IgD-negative memory B cell (primary cell): ENCODE data around the gene DNMT3A. TPM values are rescaled to one million over a fixed set of nuclear protein-coding genes. Genes with fewer than 3 reads are reported as not detected.

ENCODE experiments used
- H3K27ac Mint-ChIP-seq, 3 donors: one replicate each; pipeline ENCODE4 v1.8.0; 2020 to 2022; ENCODE audit warnings: mild to moderate bottlenecking in 3 of 3, mixed read lengths in 3 of 3, moderate library complexity in 1 of 3
- H3K27me3 Mint-ChIP-seq: one replicate; pipeline ENCODE4 v1.8.0; 2021; ENCODE audit warnings: mixed read lengths
- H3K36me3 Mint-ChIP-seq: one replicate; pipeline ENCODE4 v1.8.0; 2020; ENCODE audit warnings: mild to moderate bottlenecking, mixed read lengths
- H3K4me1 Mint-ChIP-seq, 3 donors: one replicate each; pipeline ENCODE4 v1.8.0; 2020 to 2022; ENCODE audit warnings: mixed read lengths in 3 of 3, mild to moderate bottlenecking in 1 of 3
- H3K4me3 Mint-ChIP-seq, 4 donors: one replicate each; pipeline ENCODE4 v1.8.0; 2020 to 2022; ENCODE audit warnings: mild to moderate bottlenecking in 4 of 4, mixed read lengths in 4 of 4, moderate library complexity in 3 of 4
- H3K9me3 Mint-ChIP-seq, 3 donors: one replicate each; pipeline ENCODE4 v1.8.0; 2020 to 2021; ENCODE audit warnings: mixed read lengths in 3 of 3, mild to moderate bottlenecking in 1 of 3
- polyA plus RNA-seq: library from polyadenylated mRNA; unstranded; fragments of 300-500 nt; fragmentation: Illumina TruSeq; gene quantifications from one replicate; pipeline ENCODE4 v1.2.3, GENCODE V29; 2021

The DNMT3A gene
- polyA plus RNA-seq, 1 donor from 2014 or later, result 4.9 TPM

GRCh38 chr2:25304321-25304720, 37.4 kb downstream of the DNMT3A start:
- peaks cover 21 to 26% (median 23%) of the 10 kb centered on the region in 3 donors for H3K4me1 Mint-ChIP-seq
- no peaks in the 10 kb centered on the region for H3K9me3 Mint-ChIP-seq
- peak overlapping the region in 1 of 4 donors; percentile 52 for H3K4me3 Mint-ChIP-seq
- peak overlapping the region in 1 of 3 donors; percentile 52 for H3K27ac Mint-ChIP-seq
- peaks cover 3% of the 10 kb centered on the region for H3K36me3 Mint-ChIP-seq
- H3K27me3 Mint-ChIP-seq, result no peaks in the 10 kb centered on the region

- no peak overlapping the region for H3K27ac Mint-ChIP-seq
- H3K36me3 Mint-ChIP-seq, result peaks cover 3% of the 10 kb centered on the region
- H3K4me3 Mint-ChIP-seq, result no peak overlapping the region
- H3K9me3 Mint-ChIP-seq, result no peaks in the 10 kb centered on the region
- H3K4me1 Mint-ChIP-seq, result peaks cover 18 to 25% (median 23%) of the 10 kb centered on the region in 3 donors
- no peaks in the 10 kb centered on the region for H3K27me3 Mint-ChIP-seq
Measured at GRCh38 chr2:25303633-25304236, 38.0 kb downstream of the DNMT3A start.

GRCh38 chr2:25302758-25303375, 38.9 kb downstream of the DNMT3A start:
- Mint-ChIP-seq H3K4me1 (peaks cover 18 to 25% (median 23%) of the 10 kb centered on the region in 3 donors), H3K27me3 (no peaks in the 10 kb centered on the region), H3K4me3 (peak overlapping the region in 2 of 4 donors; percentile 22 to 51), H3K27ac (no peak overlapping the region), H3K36me3 (peaks cover 3% of the 10 kb centered on the region), H3K9me3 (no peaks in the 10 kb centered on the region)

DNA sequence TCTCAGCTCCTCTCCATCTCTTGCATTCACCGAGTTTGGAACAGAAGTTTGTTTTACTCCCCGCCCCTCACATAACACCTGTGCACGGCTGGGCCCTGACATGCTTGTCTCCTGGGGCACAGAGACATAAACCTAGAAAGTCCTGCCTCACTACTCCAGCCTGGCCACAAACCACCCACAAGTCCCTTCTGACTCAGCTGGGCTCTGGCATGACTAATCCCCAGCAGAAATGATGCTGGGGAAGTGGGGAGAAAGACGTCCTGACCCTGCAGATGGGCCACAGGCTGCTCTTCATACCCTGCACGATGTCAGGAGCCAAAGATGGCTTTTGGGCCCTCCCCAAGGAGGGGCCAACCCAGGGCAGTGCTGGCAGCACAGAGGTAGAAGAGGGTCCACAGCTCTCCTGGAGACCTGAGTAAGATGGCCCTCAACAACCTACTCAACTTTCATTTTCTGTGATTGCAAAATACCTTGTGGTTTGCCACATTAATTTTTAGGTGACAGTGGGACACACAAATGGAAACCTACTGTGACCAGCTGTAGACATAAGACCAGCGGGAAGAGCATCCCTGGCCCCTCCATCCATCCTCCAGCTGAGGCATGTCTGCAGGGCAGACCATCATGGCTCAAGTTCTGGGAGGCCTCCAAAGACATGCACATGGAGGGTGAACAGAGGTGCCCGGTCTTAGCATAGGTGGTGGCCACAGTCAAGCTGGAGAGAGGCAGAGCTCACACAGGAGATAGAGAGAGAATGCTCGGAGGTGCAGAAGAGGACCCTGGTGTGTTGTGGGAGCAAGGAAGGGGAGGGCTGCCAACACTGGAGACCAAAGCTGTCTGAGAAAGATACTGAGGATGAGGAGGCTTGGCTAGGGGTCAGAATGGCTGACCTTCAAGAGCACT, 40.0 kb downstream of the DNMT3A start:
- Mint-ChIP-seq H3K27me3 (no peaks in the 10 kb centered on the region), H3K4me3 (peak overlapping the region in 3 of 4 donors; percentile 33 to 63 (median 57)), H3K4me1 (peaks cover 18 to 23% (median 22%) of the 10 kb centered on the region in 3 donors), H3K9me3 (no peaks in the 10 kb centered on the region), H3K27ac (peak overlapping the region in 2 of 3 donors; percentile 56 to 74), H3K36me3 (peaks cover 3% of the 10 kb centered on the region)

- Mint-ChIP-seq H3K27ac (no peak overlapping the region), H3K36me3 (peaks cover 1% of the 10 kb centered on the region), H3K9me3 (no peaks in the 10 kb centered on the region), H3K27me3 (no peaks in the 10 kb centered on the region), H3K4me3 (no peak overlapping the region), H3K4me1 (peaks cover 29 to 33% (median 32%) of the 10 kb centered on the region in 3 donors)
Measured at GRCh38 chr2:25300001-25300400, 41.7 kb downstream of the DNMT3A start.

- peaks cover 35 to 44% (median 41%) of the 10 kb centered on the region in 3 donors for H3K4me1 Mint-ChIP-seq
- H3K4me3 Mint-ChIP-seq, result no peak overlapping the region
Measured at GRCh38 chr2:25298776-25299431, 42.8 kb downstream of the DNMT3A start.

GRCh38 chr2:25297738-25298137, 44.0 kb downstream of the DNMT3A start:
- Mint-ChIP-seq H3K4me3 (no peak overlapping the region), H3K27ac (no peak overlapping the region)

More at GRCh38 chr2:25298776-25299431, 42.8 kb downstream of the DNMT3A start:
- peaks cover 2% of the 10 kb centered on the region for H3K27me3 Mint-ChIP-seq
- H3K27ac Mint-ChIP-seq, result peak overlapping the region in 1 of 3 donors; percentile 32
- peaks cover 1% of the 10 kb centered on the region for H3K36me3 Mint-ChIP-seq
- no peaks in the 10 kb centered on the region for H3K9me3 Mint-ChIP-seq

GRCh38 chr2:25295621-25296020, 46.1 kb downstream of the DNMT3A start:
- peaks cover 21 to 30% (median 25%) of the 10 kb centered on the region in 3 donors for H3K4me1 Mint-ChIP-seq
- peaks cover 3% of the 10 kb centered on the region for H3K27me3 Mint-ChIP-seq
- H3K36me3 Mint-ChIP-seq, result peaks cover 1% of the 10 kb centered on the region
- H3K4me3 Mint-ChIP-seq, result peak overlapping the region; percentile 28 to 90 (median 78)
- peak overlapping the region; percentile 47 to 95 (median 94) for H3K27ac Mint-ChIP-seq
- H3K9me3 Mint-ChIP-seq, result no peaks in the 10 kb centered on the region

More at GRCh38 chr2:25297738-25298137, 44.0 kb downstream of the DNMT3A start:
- H3K27me3 Mint-ChIP-seq, result peaks cover 3% of the 10 kb centered on the region
- no peaks in the 10 kb centered on the region for H3K9me3 Mint-ChIP-seq
- H3K4me1 Mint-ChIP-seq, result peaks cover 34 to 43% (median 40%) of the 10 kb centered on the region in 3 donors
- H3K36me3 Mint-ChIP-seq, result peaks cover 1% of the 10 kb centered on the region

- Mint-ChIP-seq H3K36me3 (peaks cover 1% of the 10 kb centered on the region), H3K27ac (peak overlapping the region; percentile 47 to 95 (median 94)), H3K4me1 (peaks cover 21 to 30% (median 25%) of the 10 kb centered on the region in 3 donors), H3K9me3 (no peaks in the 10 kb centered on the region), H3K27me3 (peaks cover 3% of the 10 kb centered on the region), H3K4me3 (peak overlapping the region; percentile 28 to 90 (median 78))
Measured at GRCh38 chr2:25294573-25295462, 46.9 kb downstream of the DNMT3A start.

- peak overlapping the region; percentile 47 to 95 (median 94) for H3K27ac Mint-ChIP-seq
- H3K9me3 Mint-ChIP-seq, result no peaks in the 10 kb centered on the region
- H3K4me1 Mint-ChIP-seq, result peaks cover 21 to 30% (median 25%) of the 10 kb centered on the region in 3 donors
- H3K4me3 Mint-ChIP-seq, result peak overlapping the region in 2 of 4 donors; percentile 81 to 90
- H3K27me3 Mint-ChIP-seq, result peaks cover 3% of the 10 kb centered on the region
- H3K36me3 Mint-ChIP-seq, result peaks cover 1% of the 10 kb centered on the region
Measured at GRCh38 chr2:25293958-25294562, 47.7 kb downstream of the DNMT3A start.

DNA sequence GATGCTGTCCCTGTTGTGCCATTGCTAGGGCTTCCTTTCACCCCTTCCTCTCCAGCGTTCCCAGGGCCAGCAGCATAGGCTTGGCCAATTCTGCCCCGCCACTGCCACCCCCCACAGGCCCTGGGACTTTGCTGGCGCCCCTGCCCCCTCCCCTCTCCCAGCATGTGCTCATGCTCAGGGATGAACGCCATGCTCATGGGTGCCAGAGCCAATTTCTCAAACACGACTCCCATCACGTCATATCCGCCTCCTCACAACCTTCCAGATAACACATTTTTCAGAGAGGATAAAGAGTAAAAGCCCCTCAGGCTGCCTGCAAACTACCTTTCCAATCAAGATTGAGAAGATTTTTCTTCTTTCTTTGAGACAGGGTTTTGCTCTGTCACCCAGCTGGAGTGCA, 48.6 kb downstream of the DNMT3A start:
- peaks cover 3% of the 10 kb centered on the region for H3K27me3 Mint-ChIP-seq
- no peak overlapping the region for H3K27ac Mint-ChIP-seq
- peaks cover 4% of the 10 kb centered on the region for H3K36me3 Mint-ChIP-seq
- no peak overlapping the region for H3K4me3 Mint-ChIP-seq
- no peaks in the 10 kb centered on the region for H3K9me3 Mint-ChIP-seq
- peaks cover 21 to 30% (median 25%) of the 10 kb centered on the region in 3 donors for H3K4me1 Mint-ChIP-seq

DNA sequence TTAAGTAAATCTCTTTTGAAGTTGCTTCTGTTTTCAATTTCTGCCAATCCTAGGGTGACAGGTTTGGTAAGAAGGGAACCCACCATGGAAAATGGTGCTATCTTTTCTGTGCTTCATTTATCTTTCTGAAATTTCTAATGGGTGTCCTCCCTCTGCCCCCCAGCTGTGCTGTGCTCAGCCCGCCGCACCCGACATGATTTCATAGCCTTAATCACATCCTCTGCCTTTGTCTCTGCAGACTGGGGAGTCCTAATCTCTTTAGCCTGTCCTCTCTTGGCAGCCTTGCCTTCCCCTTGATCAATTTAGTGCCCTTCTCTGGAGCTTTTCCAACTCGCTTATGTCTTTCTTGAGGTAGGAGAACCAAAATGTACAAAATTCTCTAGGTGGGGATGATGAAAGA, 49.3 kb downstream of the DNMT3A start:
- Mint-ChIP-seq H3K27ac (peak overlapping the region in 1 of 3 donors; percentile 62), H3K27me3 (peaks cover 3% of the 10 kb centered on the region), H3K4me3 (no peak overlapping the region), H3K9me3 (no peaks in the 10 kb centered on the region), H3K4me1 (peaks cover 21 to 30% (median 25%) of the 10 kb centered on the region in 3 donors), H3K36me3 (peaks cover 4% of the 10 kb centered on the region)

- Mint-ChIP-seq H3K4me3 (no peak overlapping the region), H3K27me3 (peaks cover 3% of the 10 kb centered on the region), H3K36me3 (peaks cover 7% of the 10 kb centered on the region), H3K4me1 (peaks cover 20 to 34% (median 23%) of the 10 kb centered on the region in 3 donors), H3K9me3 (no peaks in the 10 kb centered on the region), H3K27ac (no peak overlapping the region)
Measured at GRCh38 chr2:25290811-25291495, 50.8 kb downstream of the DNMT3A start.
